ENCODE measurements around the gene PHACTR3.
A peak's percentile ranks its signal among the peaks of the same experiment; 100 is the strongest.

PHACTR3 gene

DNA sequence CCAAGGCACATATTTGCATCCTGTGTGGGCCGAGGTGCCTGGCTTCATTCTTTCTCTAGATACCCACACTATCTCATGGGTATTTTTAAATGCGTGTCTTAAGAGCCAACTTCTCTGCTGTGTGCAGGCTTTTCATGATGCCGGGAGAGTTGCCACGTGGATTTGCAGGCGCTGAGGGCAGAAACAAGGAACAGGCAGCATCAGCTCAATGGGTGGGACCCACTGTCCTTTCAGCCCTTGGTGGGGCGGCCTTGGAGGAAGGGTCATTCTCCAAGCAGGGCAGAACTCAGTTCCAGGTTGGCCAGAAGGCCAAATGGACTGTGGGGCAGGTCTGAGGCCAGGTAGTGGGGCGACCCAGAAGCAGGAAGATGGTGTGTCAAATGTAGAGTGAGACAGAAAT, 84.7 kb downstream of the PHACTR3 start:
- peak in 6 of 56 donors; percentile 12 to 34 (median 19) for DNase-seq

DNA sequence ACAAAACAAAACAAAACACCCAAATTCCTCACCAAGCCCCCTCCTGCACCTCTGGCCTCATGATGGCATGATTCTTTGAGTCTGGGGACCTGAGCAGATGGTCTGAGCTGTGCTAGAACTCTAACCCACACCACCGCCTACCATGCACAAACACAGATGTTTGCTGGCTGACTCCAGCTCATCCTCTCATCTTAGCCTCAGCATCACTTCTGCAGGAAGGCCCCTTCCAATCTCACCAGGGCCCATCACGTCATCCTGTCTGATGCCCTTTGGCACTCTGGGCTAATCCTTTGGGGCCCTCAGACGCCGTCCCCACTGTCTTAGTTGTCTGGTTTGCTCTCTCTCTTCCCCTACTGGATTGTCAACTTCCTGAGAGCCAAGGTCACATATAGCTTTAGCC, 85.8 kb downstream of the PHACTR3 start:
- DNase-seq, result no peak

DNA sequence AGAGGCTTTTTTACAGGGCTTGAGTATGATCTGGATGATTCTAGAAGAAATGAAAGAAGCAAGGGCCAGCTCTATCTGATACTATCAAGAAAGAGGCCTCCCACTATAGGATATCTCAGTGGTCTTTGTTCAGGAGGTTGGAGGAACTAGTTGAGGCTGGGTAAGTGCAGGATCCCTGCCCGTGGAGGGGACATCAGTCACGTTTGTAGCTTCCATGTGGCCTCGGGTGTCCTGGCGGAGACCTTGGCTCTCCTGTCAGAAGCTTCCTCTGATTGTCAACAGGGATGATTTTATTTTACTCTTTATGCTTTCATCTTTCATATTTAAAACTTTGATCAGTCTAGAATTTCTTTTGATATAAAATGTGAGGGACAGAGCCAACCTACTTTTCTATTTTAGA, 86.6 kb downstream of the PHACTR3 start:
- no peak for DNase-seq

DNA sequence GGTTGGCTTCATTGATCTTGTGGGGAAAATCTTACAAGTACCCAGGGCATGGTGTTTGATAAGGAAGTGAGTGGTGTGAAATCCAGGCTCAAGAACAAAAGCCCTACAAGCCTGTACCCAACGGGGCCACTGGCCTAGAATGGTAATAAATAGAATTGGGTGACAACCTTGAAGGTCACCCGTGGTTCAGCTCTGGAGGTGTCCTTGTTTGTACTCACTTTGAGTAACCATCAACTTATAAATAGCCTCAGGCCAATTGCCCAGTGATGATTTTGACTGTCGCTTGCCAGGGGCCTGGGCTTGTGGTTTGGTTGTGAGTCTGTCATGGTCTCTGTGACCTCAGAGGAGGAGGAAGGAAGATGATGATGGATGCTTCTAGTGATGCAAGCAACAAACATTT, 87.8 kb downstream of the PHACTR3 start:
- no peak for DNase-seq

DNA sequence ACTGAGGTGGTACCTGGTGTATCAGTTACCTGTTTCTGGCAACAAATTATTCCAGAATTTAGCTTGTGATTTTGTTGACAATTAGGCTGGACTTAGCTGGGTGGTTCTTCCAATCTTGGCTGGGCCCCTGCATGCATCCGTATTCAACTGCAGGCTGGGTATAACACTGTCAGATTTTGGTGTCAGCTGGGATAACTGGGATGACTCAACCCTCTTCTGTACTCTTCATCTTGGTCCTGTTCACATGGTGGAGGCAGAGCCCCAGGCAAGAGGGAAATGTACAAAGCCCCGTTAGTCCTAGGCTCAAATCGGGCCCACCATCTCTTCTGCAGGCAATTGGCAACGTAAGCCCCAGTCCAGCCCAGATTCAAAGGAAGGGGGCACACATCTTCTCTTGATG, 89.2 kb downstream of the PHACTR3 start:
- no peak for DNase-seq

DNA sequence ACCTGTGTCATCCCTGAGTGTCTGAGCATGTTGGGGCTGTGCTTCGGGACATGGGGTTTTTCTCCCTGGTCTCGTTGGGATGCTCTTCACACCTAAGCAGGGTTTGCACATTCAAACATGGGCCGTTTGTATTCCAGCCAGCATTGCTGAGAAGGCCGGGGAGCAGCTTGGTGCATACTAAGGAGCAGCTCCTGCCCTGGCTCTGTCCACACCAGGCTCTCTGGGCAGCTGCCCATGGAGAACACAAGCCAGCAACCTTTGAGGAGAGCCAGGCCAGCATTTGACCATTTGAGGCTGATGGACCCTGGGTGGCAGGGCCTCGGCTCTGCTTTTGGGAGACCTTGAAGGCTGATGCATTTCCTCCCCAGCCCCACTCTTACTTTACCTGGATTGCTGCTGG, 92.1 kb downstream of the PHACTR3 start:
- peak in 29 of 56 donors; percentile 20 to 83 (median 52) for DNase-seq

DNA sequence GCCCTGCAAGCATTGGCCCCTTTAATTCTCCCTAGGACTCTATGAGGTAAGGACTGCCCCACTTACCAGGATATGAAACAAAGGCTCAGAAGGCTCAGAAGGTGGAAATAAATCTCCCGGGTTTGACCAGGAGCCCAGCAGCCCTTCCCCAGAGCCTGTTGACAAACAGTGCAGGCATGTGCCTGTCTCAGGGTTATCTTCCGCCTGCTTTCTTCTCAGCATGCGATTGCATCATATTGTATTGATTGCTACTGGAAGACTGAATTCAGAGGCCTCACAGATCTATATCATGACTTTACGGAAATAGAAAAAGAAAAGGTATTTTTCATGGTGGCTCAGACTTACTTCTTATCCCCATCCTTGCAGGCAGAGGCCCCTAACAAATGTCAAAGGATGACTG, 92.7 kb downstream of the PHACTR3 start:
- no peak for DNase-seq

DNA sequence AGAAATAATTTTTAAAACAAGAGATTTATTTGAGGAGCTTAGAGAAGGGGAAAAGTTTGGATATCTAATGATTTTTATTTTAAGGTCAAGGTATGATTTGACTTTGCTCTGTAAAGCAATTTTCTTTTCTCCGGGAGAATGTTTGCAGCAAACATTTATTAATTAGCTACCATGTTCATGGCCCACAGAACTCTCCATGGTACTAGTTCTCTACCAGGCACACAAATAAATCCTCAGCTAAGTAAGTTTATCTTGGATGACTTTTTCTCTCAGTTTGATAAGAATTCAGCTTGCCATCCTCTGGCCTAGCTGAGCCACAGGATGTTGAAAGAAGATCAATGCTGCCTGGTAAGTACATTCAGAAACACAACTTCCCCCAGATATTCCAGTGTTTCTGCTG, 94.3 kb downstream of the PHACTR3 start:
- no peak for DNase-seq

DNA sequence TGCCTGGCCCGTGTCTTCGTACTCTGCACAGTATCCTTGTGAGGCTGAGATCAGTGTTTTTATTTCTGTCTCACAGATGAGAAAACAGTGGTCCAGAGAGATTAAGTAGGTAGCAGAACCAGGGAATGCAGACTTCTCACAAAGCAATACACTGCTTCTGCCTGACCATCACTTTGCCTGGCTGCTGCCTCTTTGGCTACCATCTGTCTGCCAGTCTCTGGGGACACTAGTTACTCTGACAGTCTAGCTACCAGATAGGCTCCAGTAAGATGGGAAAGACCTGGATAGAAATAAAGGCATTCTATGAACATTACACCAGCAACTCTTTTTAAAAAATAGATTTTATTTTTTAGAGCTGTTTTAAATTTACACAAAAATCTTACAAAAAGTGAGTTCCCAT, 96.9 kb downstream of the PHACTR3 start:
- no peak for DNase-seq

DNA sequence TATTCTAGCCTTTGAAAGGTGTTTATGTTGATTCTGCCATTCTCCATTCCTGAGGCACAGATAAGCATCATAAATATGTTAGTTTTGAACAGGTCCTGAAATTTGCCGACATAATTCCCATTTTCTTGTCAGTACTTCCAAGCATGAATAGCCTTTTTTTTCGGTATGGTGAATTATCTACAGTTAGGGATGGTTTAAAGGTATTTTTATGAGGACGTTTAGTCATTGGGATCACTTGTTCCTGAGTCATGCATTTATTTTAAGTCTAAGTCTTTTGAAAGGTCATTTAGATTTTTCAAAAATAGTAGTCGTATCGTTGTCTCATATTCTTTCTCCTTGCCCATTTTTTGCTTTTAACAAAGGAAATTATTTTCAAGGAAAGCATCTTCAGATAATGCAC, 98.7 kb downstream of the PHACTR3 start:
- no peak for DNase-seq

DNA sequence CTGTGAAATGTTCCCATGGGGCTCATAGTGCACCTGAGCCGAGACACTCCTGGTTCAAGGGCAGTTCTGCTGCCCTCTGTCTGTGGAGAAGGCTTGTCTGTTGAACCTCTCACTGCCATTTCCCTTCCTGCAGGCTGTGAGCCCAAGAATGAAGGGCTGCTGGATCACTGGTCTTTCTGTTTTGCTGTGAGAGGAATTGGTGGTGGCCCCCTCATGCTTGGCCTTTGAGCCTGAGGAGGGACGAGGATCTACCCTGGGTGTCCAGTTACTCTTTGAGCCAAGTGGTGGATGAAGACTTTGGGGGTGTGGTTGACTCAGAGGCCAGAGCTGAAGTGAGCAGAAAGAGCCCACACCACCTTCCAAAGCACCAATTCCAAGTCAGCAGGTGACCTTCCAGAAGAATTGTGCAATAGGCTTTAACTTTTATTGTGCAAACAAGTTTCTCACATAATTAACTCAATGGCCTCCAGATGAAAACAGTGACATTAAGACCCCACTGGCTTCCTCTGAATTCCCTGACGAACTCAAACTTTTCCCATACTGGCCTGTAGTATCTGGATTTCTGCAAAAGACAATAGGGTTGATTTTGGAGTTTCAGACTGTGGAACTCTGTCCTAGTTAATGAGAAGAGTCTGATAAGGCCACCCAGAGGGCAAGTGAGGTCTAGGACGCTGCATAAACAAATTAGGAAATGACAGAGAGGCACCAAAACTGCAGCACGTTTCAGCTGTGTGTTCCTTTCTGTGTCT, 101.5 kb downstream of the PHACTR3 start:
- DNase-seq, result no peak

DNA sequence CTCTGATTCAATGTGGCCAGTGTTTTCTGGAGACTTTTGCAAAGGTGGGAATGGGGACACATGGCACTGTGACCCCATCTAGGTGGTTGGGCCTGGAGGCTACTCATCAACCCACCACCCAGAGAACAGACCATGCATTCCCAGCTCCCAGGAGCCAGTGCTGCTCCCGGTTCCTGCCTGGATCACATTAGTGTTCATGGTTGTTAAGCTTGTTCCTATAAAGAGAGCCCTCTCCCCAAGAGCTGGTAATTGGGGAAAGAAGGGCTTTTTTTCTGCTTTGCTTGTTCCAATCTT, 102.0 kb downstream of the PHACTR3 start:
- no peak for DNase-seq

DNA sequence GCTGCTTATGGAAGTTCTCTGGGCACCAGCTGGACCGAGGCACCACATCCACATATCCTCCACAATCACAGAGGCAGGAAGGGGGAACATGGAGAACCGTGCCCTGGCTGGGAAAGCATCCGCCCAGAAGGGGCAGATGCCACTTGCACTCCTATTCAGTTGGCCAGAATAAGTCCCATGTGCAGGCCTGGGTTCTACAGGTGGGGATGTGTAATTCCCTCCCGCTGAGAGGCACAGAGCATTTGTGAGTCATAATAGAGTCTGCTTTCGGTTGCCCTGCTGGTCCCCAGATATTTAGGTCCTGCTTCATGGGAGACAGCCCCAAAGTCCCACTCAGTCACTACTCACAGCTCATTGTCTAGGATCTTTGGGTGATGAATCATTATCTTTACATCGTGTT, 104.0 kb downstream of the PHACTR3 start:
- no peak for DNase-seq

DNA sequence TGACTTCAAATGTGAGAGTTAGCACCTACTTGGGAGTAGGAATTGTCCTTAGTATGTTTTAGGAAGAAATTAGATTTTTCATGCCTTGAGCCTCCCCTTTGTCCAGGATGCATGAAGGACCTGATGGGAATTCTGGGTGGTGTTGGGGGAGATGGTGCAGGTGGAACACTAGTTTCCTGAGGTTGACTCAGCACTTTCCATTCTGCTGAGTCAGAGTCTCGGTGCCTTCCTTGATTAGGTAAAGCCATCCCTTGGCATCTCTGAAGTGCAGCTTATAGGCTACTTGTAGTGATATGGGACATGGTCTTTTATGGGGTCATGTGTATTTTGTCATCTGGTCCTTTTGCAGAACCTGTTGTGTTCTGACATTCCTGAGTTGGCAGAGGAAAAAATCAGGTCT, 105.3 kb downstream of the PHACTR3 start:
- DNase-seq, result no peak

DNA sequence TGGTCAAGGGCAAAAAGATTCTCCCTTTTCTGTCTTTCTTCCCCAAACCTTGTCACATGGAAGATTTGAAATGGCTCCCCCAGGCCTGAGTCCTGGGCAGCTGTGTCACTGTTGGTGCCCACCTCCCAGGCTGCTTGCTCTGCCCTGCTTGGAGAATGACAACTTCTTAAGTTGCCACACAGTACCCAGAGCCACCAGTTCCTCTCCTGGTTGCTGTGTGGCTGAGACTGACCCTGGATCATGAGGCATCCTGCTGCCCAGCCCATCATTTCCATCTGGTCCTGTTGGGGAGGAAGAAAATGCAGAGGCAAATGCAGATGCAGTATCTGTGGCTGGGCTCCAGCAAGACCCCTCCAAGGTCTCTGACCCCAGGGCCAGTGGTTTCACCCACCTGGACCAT, 113.7 kb downstream of the PHACTR3 start:
- no peak for DNase-seq

DNA sequence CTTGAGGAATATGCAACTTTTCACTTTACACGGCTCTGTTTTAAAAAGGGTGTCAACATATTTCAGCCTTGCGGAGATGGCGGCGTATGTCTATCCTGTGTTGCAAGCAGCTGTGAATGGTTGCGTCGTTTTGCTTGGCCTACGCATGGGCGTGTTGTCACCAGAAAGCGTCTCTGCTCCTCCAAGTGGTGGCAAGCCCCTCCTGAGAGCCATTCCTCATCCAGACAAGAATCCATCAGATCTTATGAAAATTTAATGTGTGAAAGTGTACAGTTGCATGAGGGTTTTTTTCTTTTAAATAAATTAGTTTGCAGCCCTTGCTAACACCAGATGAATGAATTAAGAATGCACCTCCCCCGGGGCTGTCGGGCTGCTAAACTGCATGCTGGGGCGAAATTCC, 114.4 kb downstream of the PHACTR3 start:
- DNase-seq, result peak in 5 of 56 donors; percentile 13 to 38 (median 19)

DNA sequence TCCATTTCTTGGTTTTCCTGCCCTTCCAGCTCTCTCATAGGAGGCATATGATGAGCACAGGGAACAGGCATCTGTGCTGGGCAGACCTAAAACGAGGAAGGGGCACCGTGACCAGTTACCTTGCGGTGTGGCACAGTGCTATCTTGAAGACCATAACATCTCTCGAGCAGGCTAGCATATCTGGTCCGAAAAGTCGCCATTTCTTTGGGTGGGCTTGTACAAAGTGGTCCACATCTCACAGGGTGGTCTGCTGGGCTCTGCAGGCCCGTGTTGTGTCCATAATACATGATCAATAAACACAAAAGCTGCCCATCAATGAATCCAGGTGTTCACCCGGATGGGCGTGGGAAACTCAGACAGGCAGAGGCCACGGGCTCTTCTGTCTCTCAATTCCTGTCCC, 115.7 kb downstream of the PHACTR3 start:
- no peak for DNase-seq

DNA sequence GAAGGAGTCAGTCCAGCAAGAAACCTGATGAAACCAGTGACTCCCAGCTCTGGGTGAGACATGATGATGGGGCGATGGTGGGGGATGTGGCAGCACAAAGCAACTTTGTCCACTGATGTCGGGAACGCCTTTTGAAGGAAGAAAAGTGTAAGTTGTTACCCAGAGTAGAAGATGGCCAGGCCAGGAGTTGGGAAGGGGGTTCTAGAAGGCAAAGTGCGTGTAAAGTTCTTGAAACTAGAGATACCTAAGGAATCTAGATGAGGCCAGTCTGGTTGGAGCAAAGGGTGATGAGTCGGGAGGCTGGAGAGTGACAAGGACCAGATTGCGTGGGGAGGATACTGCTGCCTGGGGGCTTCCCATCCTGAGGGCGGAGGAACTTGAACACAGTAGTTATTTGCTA, 117.0 kb downstream of the PHACTR3 start:
- DNase-seq, result no peak

DNA sequence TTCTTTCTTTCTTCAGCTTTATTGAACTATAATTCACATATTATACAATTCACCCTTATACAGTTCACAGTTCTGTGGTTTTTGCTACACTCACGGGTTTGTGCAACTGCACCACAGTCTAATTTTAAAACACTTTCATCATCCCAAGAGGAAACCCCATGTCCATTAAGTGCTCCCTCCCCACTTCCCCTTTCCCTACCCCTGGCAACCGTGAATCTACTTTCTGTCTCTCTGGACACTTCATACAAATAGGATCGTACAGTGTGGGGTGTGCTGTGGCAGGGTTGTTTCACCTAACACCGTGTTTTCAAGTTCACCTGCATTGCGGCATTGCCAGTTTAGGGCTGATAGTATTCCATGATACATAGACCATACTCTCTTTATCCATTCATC, 118.8 kb downstream of the PHACTR3 start:
- no peak for DNase-seq

DNA sequence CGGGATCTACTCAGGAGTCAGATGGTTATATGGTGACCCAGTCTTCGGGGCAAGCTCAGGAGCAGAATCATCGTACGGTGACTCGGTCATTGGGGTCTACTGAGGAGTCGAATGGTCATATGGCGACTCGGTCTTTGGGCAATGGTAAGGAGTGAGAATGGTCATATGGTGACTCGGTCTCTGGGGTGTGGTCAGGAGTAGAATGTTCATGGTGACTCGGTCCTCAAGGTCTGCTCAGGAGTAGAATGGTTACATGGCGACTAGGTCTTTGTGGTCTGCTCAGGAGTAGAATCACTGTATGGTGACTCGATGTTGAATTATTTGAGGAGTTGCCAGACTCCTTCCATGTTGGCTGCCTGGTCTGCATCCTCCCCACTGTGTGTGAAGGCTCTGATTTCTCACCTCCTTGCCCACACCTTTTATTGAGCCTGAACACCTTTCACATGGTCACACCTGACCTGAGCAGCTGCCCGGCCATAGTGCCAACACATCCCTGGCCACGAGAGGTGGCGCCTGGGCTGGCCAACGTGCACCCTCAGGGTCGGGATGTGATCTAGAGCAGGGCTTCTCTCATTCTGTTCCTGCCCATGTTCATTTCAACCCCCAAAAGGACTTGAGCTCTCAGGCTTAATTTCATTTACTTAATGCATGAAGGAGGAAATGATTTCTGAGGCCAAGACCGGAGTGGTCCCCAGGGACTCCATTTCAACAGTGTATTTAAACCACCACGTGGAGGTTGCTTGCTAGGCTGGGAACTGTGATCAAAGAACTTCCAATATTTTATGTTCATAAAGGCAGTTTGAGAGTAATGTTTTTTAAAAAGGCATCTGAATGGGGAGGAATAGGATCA, 119.5 kb downstream of the PHACTR3 start:
- no peak for DNase-seq

DNA sequence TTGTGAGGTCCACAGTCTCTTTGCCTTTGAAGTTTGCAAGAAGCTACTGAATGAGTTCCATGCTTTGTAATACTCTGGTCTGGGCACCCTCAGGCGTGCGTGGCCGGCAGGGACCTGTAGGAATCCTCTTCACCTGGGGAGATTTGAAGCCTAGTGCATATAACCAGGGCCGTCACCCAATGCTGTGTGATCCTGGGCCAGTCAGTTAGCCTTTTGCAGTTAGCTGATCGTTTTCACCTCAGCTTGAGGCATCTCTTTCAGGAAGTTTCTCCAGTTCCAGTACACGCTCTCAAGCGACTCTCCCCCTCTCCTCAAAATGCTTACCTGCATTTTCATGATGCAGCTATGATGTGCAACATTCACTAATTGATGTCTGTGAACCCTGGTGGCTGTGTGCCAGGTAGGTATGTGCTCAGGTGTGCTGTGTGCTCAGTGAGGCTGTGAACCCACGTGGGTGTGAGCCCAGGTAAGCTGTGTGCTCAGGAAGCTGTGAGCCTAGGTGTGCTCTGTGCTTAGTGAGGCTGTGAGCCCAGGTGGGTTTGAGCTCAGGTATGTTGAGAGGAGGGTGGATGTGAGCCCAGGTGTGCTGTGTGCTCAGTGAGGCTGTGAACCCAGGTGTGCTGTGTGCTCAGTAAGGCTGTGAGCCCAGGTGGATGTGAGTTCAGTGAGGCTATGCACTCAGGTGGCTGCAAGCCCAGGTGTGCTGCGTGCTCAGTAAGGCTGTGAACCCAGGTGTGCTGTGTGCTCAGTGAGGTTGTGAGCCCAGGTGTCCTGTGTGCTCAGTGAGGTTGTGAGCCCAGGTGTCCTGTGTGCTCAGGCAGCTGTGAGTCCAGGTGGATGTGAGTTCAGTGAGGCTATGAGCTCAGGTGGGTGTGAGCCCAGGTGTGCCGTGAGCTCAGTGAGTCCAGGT, 120.4 kb downstream of the PHACTR3 start:
- no peak for DNase-seq

Data from nucleus accumbens (tissue), 56 donors.